HG03565 (cell line): ENCODE results near the gene CRK.

Experiments used
- ATAC-seq: cut with Tn5 transposase; IDR thresholded peaks from one replicate; pipeline ENCODE4 v1.9.1; 2021; ENCODE audit warnings: mild to moderate bottlenecking, moderate library complexity; ENCODE audit not compliant: unreplicated experiment

Gene CRK

GRCh38 chr17:1455797-1456599 is at the start of gene CRK:
Gene CRK, minus strand, starts transcription at chr17:1456232. Its CDS starts 115 bp downstream, at chr17:1456117.
- ATAC-seq, result peak; percentile 81

DNA sequence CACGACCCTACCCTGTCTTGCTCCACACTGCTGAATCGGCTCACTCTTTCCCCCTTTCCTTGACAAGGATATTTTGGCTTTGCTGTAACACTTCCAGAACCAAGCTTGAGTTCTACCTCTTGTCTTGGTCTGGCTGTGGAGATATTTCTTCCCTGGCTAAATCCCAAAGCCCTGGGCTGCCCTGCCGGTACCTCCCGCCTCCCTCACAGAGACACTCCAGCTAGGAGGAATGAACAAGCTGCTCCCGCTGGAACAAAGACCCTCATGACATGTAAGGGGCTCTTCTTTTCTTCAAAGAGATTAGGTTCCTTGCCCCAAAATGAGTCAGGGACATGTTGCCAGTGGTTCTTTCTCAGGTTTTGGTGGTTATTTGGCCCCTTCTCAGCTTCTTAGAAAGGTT is 49.6 kb upstream of the CRK start:
- ATAC-seq, result no peak

- ATAC-seq, result no peak
Measured at GRCh38 chr17:1504866-1505265, 48.8 kb upstream of the CRK start.

DNA sequence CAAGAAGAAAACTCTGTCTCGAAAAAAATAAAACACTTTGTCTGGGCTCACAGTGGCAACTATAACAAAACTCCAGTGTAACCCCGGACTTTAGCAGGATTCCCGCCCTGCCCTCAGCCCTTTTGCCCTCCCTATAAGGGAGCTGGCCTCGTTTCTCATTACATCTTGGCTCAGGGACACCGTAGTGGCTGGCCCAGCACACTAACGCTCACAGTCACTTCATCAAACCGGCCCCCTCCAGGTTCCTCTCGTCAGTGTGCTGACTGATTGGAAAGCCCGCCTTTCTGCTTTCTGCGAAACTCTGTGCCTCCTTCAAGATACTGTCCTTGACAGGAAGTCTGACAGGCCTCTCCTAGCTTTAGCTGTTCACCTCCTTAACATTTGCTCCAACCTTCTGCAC is 47.7 kb upstream of the CRK start:
- no peak for ATAC-seq

- no peak for ATAC-seq
Measured at GRCh38 chr17:1498869-1499268, 42.8 kb upstream of the CRK start.

DNA sequence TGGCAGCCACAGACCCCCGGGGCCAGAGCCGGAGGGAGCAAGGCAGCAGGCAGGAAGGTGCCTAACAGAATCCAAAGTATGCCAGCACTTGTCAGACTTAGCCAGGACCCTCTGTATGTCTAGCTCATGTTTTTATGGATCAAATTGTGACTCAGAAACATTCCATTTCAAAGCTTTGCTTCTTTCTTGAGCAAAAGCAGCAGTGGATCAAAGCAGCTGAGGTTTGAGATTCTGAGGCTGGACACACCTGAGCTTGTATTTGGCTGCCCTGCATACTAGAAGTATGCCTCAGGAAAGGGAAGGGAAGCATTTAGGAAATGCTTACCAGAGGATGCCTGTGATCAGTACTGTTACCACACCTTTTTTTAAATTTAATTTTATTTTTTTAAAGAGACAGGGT is 42.2 kb upstream of the CRK start:
- ATAC-seq, result no peak

DNA sequence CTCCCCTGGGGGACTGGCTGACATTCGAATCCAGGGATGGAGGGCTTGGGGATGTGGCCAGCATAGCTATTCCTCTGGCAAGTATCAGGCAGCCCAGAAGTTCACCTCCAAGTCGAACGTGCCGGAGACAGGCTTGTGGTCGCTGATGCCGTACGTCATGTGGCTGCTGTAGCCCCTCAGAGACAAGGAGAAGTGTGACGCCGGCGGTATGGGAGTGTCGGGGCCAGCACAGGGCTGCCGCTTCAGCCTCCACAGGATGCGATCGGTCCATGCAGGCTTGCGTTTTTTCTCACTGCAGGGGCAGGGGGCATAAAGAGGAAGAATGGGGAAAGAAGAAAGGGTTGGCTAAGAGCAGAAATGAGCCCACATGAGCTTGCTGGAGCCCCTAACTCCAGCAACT is 41.8 kb upstream of the CRK start:
- ATAC-seq, result no peak

- no peak for ATAC-seq
Measured at GRCh38 chr17:1496869-1497268, 40.8 kb upstream of the CRK start.

DNA sequence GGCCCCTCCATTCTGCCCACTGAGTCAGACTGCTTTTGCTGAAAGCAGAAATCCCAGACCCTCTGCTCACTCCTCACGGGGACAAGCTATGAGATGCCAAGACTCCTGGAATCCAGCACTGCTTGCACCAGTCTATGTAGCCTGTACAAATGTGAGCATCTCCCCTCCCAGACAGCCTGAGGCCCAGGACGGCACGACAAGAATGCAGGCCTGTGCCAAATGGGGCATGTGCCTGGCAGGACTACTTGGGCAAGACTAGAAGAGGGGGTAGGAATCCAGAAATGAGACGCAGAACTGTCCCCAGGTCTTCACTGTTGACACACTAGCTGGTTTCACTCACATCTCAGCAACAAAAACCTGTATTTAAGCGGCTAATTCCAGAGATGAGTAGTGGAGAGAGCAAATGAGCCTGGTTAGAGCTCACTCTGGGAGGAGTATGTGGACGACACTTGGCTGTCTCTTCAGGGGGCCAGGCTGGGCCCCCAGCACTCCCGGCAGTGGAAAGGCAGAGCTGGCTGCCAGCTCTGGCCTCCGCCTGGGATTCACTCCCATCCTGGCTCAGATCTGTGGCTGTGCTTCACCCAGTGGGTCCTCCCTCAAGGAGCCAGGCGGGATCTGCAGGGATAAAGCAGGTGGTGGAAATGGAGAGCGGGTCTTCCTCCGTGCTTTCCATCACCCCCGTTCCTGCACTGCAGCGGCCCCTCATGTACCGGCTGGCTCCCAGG is 39.4 kb upstream of the CRK start:
- no peak for ATAC-seq

DNA sequence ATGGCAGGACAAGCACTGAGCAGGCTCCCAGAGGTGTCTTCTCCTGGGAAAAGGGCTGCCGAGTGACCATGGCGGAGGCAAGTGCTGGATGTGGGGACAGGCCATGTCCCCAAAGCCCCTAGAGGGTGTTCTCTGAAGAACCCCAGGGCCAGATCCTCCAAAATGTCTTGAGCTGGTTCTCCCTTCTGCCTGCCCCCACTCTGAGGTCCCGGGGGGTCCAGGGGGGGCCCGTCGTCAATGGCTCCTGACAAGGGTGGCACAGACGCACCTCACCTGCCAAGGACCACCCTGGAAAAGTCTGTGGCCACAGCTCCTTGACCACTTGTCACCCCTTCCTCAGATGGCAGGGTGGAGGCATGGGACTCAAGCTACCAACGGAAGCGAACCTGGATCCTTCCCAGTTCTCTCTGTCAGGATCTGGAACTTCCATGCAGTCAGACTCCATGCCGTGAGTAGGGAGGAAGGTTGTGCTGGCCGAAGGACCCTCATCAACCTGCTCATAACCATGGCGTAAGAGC is 38.8 kb upstream of the CRK start:
- ATAC-seq, result no peak

GRCh38 chr17:1494203-1494602 is 38.2 kb upstream of the CRK start:
- ATAC-seq, result no peak

DNA sequence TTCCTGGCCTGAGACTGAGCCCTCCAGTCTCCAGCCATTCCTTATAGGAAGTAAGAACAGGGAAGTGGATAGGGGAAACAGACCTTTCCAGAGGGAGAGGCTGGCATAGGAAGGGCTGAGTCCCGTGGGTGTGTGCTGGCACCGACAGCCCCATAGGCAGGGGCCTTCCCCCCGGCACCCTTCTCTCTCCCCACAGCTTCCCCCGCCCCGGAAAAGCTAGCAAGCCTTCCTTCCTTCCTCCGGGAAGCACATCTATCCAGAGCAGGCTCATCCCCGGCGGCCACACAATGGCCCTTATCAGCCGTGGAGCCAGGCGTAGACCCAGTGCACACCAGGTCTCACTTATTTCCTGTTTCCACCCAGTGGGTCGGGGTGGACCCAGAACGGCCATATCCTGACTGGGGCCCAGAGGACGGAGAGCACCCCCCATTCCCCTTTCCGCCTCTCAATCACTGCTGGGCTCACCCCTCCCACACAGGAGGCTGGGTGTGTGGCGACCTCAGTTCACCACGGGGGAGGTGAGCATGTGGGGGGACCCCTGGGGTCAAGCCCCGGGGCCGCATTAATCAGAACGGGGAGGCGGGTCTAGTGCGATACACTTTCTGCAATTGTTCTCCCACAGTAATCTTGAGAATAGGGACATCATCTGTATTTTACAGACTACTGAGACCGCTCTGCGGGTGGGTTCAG is 37.4 kb upstream of the CRK start:
- ATAC-seq, result no peak

GRCh38 chr17:1492249-1493206 is 36.5 kb upstream of the CRK start, which contains the start of gene MYO1C:
Gene MYO1C, minus strand, starts transcription at chr17:1492686. Its CDS starts 199 bp downstream, at chr17:1492487.
- ATAC-seq, result no peak

DNA sequence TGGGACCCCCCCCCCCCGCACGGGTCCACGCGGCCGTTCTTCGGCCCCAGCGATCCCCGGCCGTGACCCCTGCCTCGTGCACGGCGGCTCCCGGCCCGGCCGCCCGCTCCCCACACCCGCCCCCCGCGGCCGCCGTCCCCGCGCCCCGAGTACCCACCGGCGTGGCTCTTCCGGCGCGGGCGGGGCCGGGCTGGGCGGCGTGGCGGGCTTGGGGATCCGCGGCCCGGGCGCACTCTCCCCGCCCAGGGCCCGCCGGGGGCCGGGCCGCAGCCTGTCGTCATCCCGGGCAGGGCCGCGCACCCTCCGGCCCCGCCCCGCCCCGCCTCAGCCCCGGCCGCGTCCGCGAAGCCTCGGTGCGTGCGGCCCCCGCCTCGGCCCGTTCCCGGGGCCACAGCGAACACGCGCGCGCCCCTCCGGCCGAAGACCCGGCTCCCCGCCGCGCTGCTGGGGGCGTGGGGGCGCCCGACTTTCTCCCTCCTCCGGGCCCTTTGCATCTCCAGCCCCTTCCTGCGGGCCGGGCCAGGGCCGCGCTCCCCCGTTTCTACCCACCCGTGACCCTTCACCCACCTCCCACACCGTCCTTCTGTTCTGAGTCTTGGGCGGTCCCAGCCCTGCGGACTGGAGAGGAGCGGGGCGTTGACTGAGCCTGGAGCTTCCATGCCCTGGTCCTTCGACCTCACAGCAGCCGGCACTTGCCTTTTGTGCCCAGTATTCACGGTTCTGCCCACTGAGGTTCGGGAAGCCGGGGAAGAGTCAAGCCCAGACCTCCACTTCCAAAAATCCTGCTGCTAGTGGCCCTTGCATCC is 35.6 kb upstream of the CRK start:
- peak; percentile 23 for ATAC-seq

DNA sequence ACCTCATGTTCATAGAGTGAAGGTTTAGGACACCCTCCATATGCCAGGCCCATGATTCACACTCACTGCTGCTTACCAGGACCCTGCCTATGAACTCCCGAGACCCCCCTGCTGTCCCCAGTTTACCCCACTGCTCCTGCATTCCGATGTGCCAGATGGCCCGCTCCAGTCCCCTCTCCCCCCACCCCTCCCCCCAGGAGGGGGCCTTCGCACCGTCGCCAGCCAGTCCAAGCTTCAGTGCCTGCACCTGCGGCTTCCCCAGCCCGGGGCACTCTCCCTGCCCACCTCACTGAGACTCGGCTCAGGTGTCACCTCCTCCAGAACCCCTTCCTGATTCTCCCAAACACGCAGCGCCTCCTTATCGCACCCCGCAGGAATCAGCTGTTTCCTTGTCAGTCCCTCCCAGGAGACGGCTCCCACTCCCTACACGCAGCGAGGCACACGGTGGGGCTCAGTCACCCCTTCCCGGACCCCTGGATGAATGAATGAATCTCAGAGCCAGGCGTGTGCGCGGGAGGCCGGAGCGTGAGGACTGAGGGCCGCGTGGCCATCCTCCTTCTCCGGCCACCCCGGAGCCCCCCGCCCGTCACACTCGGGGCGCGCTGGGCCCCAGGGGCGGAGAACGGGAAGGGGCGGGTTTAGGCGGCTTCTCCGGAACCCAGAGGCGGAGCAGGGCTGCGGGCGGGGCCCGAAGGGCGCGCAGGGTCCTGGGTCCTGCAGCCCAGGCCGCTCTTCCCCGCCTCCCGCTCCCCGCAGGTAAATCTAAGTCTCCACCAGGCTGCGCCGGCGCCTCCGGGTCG is 34.8 kb upstream of the CRK start:
- ATAC-seq, result peak; percentile 36

DNA sequence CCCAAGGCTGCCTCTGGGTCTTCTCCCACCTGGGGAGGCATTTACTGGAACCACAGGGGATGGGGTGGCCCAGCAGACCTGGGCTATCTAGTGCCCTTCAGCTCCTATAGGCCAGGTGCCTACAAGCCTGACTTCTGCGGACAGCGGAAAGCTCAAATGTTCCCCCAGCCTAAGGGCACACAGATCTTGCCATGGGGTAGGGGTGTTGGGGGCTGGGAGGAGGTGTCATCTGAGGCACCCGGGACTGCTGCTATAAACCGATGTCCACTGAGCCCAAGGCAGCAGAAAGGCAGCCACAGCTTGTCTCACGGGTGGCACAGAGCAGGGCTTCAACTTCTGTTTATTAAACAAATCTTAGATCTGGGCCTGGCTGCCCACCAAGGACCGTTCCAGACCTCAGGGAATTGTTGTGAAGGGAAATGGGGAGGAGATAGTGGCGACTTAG is 32.8 kb upstream of the CRK start:
- ATAC-seq, result no peak

DNA sequence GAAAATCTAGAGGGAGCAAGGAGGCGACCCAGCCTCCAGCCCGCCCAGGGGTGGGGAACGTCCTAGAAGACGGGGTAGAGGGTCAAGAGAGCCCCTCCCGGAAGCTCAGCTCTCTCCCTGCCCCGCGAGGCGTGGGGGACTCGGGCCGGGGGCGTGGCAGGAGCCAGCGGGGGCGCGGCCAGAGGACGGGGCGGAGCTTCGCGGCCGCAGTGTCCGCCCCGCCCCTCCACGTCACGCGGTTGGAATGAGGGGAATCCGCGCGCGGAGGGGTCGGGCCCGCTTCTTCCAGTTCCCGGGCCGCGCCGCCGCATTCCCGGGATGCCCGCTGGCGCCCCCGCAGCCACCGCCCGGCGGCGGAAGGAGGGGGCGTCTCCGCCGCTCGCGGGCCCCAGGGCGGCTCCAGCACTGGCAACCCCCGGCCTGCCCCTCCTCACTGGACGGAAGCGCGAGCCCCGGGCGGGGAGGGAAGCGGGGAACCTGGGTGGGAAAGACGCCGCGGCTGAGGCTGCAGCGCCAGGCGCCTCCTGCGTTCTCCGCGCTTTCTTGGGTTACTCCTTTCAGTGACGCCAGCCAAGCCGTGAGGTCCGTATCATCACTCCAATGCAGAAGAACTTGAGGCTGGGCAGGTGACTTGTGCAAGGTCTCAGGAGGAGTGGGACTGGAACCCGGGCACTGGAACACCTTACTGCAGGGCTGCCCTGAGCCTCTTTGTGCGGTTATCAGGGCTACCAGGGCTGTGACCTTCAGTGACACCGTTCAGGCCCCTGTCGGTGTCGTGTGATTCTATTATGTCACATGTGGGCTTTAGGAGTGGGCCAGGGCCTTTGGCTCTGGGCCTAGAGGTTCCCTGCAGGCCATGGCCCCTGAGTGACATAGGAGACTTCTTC is 32.1 kb upstream of the CRK start:
- no peak for ATAC-seq
